ENCODE measurements around the gene ZHX3.

DNA sequence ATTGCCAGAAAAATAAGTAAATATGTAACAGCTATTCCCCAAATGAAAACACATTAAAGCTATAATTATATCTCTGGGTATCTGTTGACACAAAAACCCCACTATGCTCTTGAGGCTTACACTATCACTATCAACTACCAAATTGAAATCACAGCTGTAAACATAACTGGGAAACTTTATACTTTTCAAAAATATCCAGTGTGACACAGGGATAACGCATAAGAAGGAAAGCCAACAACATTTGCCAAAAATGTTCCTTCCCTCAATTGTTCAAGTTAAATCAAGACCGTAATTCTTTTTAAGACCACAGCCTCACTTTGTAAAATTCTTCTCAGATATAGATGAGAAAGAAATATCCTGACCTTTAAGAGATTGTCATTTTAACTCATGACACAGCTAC lies 3.1 kb downstream of the ZHX3 start:
- TF ChIP-seq, protein P1, sequence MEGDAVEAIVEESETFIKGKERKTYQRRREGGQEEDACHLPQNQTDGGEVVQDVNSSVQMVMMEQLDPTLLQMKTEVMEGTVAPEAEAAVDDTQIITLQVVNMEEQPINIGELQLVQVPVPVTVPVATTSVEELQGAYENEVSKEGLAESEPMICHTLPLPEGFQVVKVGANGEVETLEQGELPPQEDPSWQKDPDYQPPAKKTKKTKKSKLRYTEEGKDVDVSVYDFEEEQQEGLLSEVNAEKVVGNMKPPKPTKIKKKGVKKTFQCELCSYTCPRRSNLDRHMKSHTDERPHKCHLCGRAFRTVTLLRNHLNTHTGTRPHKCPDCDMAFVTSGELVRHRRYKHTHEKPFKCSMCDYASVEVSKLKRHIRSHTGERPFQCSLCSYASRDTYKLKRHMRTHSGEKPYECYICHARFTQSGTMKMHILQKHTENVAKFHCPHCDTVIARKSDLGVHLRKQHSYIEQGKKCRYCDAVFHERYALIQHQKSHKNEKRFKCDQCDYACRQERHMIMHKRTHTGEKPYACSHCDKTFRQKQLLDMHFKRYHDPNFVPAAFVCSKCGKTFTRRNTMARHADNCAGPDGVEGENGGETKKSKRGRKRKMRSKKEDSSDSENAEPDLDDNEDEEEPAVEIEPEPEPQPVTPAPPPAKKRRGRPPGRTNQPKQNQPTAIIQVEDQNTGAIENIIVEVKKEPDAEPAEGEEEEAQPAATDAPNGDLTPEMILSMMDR (IDR thresholded peaks at IDR 0.05) = no peak
- no peak for TF ChIP-seq POLR2A (IDR thresholded peaks at IDR 0.05)

All from suprapubic skin (tissue), 3 donors.